ENCODE data around the gene NAA11.

Gene NAA11

DNA sequence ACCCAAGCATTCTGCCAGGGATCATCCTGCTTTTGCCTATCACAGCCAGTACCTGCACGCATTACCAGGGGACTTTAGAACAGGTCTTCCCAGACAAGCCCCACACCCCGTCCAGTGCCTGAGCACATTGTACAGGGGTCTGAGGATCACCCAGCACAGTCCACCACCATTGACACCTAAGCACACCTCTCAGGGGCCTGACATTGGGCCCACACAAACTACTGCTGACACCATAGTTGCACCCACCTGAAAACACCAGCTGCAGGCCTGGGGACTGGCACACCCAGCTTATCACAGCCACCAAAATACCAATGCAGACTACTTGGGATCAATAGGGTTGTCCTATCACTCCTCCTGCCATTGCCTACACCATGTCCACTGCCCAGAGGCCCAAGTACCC, 14.7 kb upstream of the NAA11 start:
- Histone ChIP-seq H3K27me3 (ENCODE audit: control insufficient read depth in 3 of 3, insufficient read depth in 3 of 3, low read depth in 1 of 3, low read length in 3 of 3) (no peaks in the 10 kb centered on the region), H2BK120ac (ENCODE audit: low read depth, low read length) (no peak overlapping the region), H3K36me3 (replicated peaks in 1 of 2; ENCODE audit: control insufficient read depth in 2 of 2, insufficient read depth in 2 of 2, low read length in 2 of 2) (no peaks in the 10 kb centered on the region), H4K8ac (ENCODE audit: low read depth, low read length) (peak overlapping the region; percentile 97), H2BK12ac (ENCODE audit: low read length) (no peak overlapping the region), H3K27ac (replicated peaks; ENCODE audit: low read length) (no peak overlapping the region), H3K18ac (ENCODE audit: low read length) (no peak overlapping the region), H2BK15ac (ENCODE audit: low read length) (no peak overlapping the region), H3K4me1 (ENCODE audit: control insufficient read depth in 2 of 2, insufficient read depth in 1 of 2, low read depth in 1 of 2, low read length in 2 of 2) (no peaks in the 10 kb centered on the region), H3K4ac (ENCODE audit: low read length) (no peak overlapping the region), H2BK5ac (ENCODE audit: low read length) (no peak overlapping the region), H3K23ac (ENCODE audit: low read depth, low read length, poor library complexity) (no peak overlapping the region), H3K14ac (ENCODE audit: low read length) (no peak overlapping the region), H2AK5ac (ENCODE audit: low read depth, low read length) (no peak overlapping the region), H3K9ac (ENCODE audit: low read depth, low read length, poor library complexity) (no peak overlapping the region), H3K4me2 (ENCODE audit: insufficient read depth, low read length, poor library complexity, severe bottlenecking) (no peak overlapping the region), H4K91ac (ENCODE audit: low read depth, low read length, poor library complexity) (no peak overlapping the region), H3K9me3 (replicated peaks in 1 of 2; ENCODE audit: control insufficient read depth in 2 of 2, insufficient read depth in 1 of 2, low read depth in 1 of 2, low read length in 2 of 2) (peaks cover 0 to 6% of the 10 kb centered on the region in 2 donors), H2AFZ (ENCODE audit: low read length) (no peak overlapping the region), H3K4me3 (ENCODE audit: low read length in 2 of 2) (no peak overlapping the region), H3K79me1 (ENCODE audit: low read depth, low read length) (no peaks in the 10 kb centered on the region)
- no peak for DNase-seq (ENCODE audit: low spot score)
- whole genome bisulfite sequencing, 2 donors (ENCODE audit: extremely low coverage in 2 of 2, insufficient read length in 2 of 2, insufficient replicate concordance in 1 of 2), result no CpG with 5 or more reads among the region's 2 CpGs

DNA sequence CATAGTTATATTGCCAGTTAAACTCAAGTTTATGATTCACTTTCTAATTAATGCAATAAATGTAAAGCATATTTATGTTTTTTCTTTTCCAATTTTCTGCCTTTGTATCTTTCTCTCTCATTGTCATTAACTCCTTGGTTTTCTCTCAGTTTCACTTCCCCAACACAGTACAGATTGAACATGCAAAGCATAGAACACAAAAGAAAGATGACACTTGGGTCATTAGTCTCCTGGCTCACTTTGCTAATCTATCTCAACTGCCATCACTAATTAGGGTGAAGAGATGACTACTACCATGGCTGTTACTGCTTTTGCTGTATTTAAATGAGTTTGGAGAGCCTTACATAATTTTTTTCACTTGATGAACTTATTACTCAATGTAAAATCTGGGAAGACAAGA, 12.3 kb upstream of the NAA11 start:
- peaks cover 0 to 4% of the 10 kb centered on the region in 2 donors for H3K9me3 ChIP-seq (replicated peaks in 1 of 2; ENCODE audit: control insufficient read depth in 2 of 2, insufficient read depth in 1 of 2, low read depth in 1 of 2, low read length in 2 of 2)
- H2AK5ac ChIP-seq (ENCODE audit: low read depth, low read length), result no peak overlapping the region
- no peaks in the 10 kb centered on the region for H3K4me1 ChIP-seq (ENCODE audit: control insufficient read depth in 2 of 2, insufficient read depth in 1 of 2, low read depth in 1 of 2, low read length in 2 of 2)
- H2BK120ac ChIP-seq (ENCODE audit: low read depth, low read length), result no peak overlapping the region
- no peak overlapping the region for H3K14ac ChIP-seq (ENCODE audit: low read length)
- H2BK15ac ChIP-seq (ENCODE audit: low read length), result no peak overlapping the region
- no peaks in the 10 kb centered on the region for H3K36me3 ChIP-seq (replicated peaks in 1 of 2; ENCODE audit: control insufficient read depth in 2 of 2, insufficient read depth in 2 of 2, low read length in 2 of 2)
- H3K4me3 ChIP-seq (ENCODE audit: low read length in 2 of 2), result no peak overlapping the region
- H4K91ac ChIP-seq (ENCODE audit: low read depth, low read length, poor library complexity), result no peak overlapping the region
- H3K18ac ChIP-seq (ENCODE audit: low read length), result no peak overlapping the region
- no peak overlapping the region for H3K4me2 ChIP-seq (ENCODE audit: insufficient read depth, low read length, poor library complexity, severe bottlenecking)
- H2BK12ac ChIP-seq (ENCODE audit: low read length), result no peak overlapping the region
- H4K8ac ChIP-seq (ENCODE audit: low read depth, low read length), result no peak overlapping the region
- no peaks in the 10 kb centered on the region for H3K79me1 ChIP-seq (ENCODE audit: low read depth, low read length)
- no peak overlapping the region for H2BK5ac ChIP-seq (ENCODE audit: low read length)
- no peak overlapping the region for H2AFZ ChIP-seq (ENCODE audit: low read length)
- H3K27ac ChIP-seq (replicated peaks; ENCODE audit: low read length), result no peak overlapping the region
- no peak overlapping the region for H3K4ac ChIP-seq (ENCODE audit: low read length)
- no peak overlapping the region for H3K23ac ChIP-seq (ENCODE audit: low read depth, low read length, poor library complexity)
- no peaks in the 10 kb centered on the region for H3K27me3 ChIP-seq (ENCODE audit: control insufficient read depth in 3 of 3, insufficient read depth in 3 of 3, low read depth in 1 of 3, low read length in 3 of 3)
- H3K9ac ChIP-seq (ENCODE audit: low read depth, low read length, poor library complexity), result no peak overlapping the region
- DNase-seq (ENCODE audit: low spot score), result no peak

DNA sequence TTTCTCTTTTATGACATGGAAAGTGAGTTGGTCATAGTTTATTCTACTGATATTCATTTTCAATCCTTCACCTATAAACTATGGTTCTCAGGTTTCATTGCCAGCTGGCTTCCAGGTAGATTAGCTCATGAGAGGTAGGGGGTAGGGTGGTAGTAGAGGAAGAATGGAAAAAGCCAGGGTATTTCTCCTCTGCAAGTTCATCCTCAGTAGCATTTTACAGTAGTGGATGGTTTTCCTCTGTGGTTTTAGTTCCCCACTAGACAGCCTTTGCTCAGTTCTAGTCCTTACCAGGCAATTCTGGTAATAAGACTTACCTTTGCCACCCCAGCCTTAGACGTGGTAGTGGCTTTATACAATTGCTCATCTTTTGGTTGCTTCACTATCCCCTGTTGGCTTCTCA, 8.9 kb upstream of the NAA11 start:
- Histone ChIP-seq H2BK120ac (ENCODE audit: low read depth, low read length) (no peak overlapping the region), H3K18ac (ENCODE audit: low read length) (no peak overlapping the region), H4K91ac (ENCODE audit: low read depth, low read length, poor library complexity) (no peak overlapping the region), H3K79me1 (ENCODE audit: low read depth, low read length) (no peaks in the 10 kb centered on the region), H3K36me3 (replicated peaks in 1 of 2; ENCODE audit: control insufficient read depth in 2 of 2, insufficient read depth in 2 of 2, low read length in 2 of 2) (no peaks in the 10 kb centered on the region), H2BK15ac (ENCODE audit: low read length) (no peak overlapping the region), H2AK5ac (ENCODE audit: low read depth, low read length) (no peak overlapping the region), H4K8ac (ENCODE audit: low read depth, low read length) (no peak overlapping the region), H2BK12ac (ENCODE audit: low read length) (no peak overlapping the region), H2AFZ (ENCODE audit: low read length) (no peak overlapping the region), H3K4me3 (ENCODE audit: low read length in 2 of 2) (no peak overlapping the region), H3K4ac (ENCODE audit: low read length) (no peak overlapping the region), H3K9me3 (replicated peaks in 1 of 2; ENCODE audit: control insufficient read depth in 2 of 2, insufficient read depth in 1 of 2, low read depth in 1 of 2, low read length in 2 of 2) (no peaks in the 10 kb centered on the region), H3K4me2 (ENCODE audit: insufficient read depth, low read length, poor library complexity, severe bottlenecking) (no peak overlapping the region), H3K4me1 (ENCODE audit: control insufficient read depth in 2 of 2, insufficient read depth in 1 of 2, low read depth in 1 of 2, low read length in 2 of 2) (no peaks in the 10 kb centered on the region), H3K27me3 (ENCODE audit: control insufficient read depth in 3 of 3, insufficient read depth in 3 of 3, low read depth in 1 of 3, low read length in 3 of 3) (no peaks in the 10 kb centered on the region), H2BK5ac (ENCODE audit: low read length) (no peak overlapping the region), H3K27ac (replicated peaks; ENCODE audit: low read length) (no peak overlapping the region), H3K14ac (ENCODE audit: low read length) (no peak overlapping the region), H3K9ac (ENCODE audit: low read depth, low read length, poor library complexity) (no peak overlapping the region), H3K23ac (ENCODE audit: low read depth, low read length, poor library complexity) (no peak overlapping the region)
- DNase-seq (ENCODE audit: low spot score), result no peak
- no CpG with 5 or more reads among the region's 1 CpG for WGBS, 2 donors (ENCODE audit: extremely low coverage in 2 of 2, insufficient read length in 2 of 2, insufficient replicate concordance in 1 of 2)

GRCh38 chr4:79334341-79334740, 8.5 kb upstream of the NAA11 start:
- no peak overlapping the region for H2AFZ ChIP-seq (ENCODE audit: low read length)
- H2AK5ac ChIP-seq (ENCODE audit: low read depth, low read length), result no peak overlapping the region
- H2BK12ac ChIP-seq (ENCODE audit: low read length), result no peak overlapping the region
- H3K23ac ChIP-seq (ENCODE audit: low read depth, low read length, poor library complexity), result no peak overlapping the region
- H3K4me1 ChIP-seq (ENCODE audit: control insufficient read depth in 2 of 2, insufficient read depth in 1 of 2, low read depth in 1 of 2, low read length in 2 of 2), result no peaks in the 10 kb centered on the region
- no peak overlapping the region for H2BK120ac ChIP-seq (ENCODE audit: low read depth, low read length)
- no peak overlapping the region for H3K4ac ChIP-seq (ENCODE audit: low read length)
- no peak overlapping the region for H3K4me3 ChIP-seq (ENCODE audit: low read length in 2 of 2)
- H3K14ac ChIP-seq (ENCODE audit: low read length), result no peak overlapping the region
- H4K8ac ChIP-seq (ENCODE audit: low read depth, low read length), result no peak overlapping the region
- no CpG with 5 or more reads among the region's 4 CpGs for WGBS, 2 donors (ENCODE audit: extremely low coverage in 2 of 2, insufficient read length in 2 of 2, insufficient replicate concordance in 1 of 2)
- no peak overlapping the region for H3K9ac ChIP-seq (ENCODE audit: low read depth, low read length, poor library complexity)
- no peak overlapping the region for H3K18ac ChIP-seq (ENCODE audit: low read length)
- H3K79me1 ChIP-seq (ENCODE audit: low read depth, low read length), result no peaks in the 10 kb centered on the region
- no peaks in the 10 kb centered on the region for H3K36me3 ChIP-seq (replicated peaks in 1 of 2; ENCODE audit: control insufficient read depth in 2 of 2, insufficient read depth in 2 of 2, low read length in 2 of 2)
- no peaks in the 10 kb centered on the region for H3K27me3 ChIP-seq (ENCODE audit: control insufficient read depth in 3 of 3, insufficient read depth in 3 of 3, low read depth in 1 of 3, low read length in 3 of 3)
- H3K9me3 ChIP-seq (replicated peaks in 1 of 2; ENCODE audit: control insufficient read depth in 2 of 2, insufficient read depth in 1 of 2, low read depth in 1 of 2, low read length in 2 of 2), result no peaks in the 10 kb centered on the region
- no peak for DNase-seq (ENCODE audit: low spot score)
- H2BK5ac ChIP-seq (ENCODE audit: low read length), result no peak overlapping the region
- H4K91ac ChIP-seq (ENCODE audit: low read depth, low read length, poor library complexity), result no peak overlapping the region
- H2BK15ac ChIP-seq (ENCODE audit: low read length), result no peak overlapping the region
- H3K4me2 ChIP-seq (ENCODE audit: insufficient read depth, low read length, poor library complexity, severe bottlenecking), result no peak overlapping the region
- no peak overlapping the region for H3K27ac ChIP-seq (replicated peaks; ENCODE audit: low read length)

Data from neuronal stem cell (in vitro differentiated cells).